ENCODE measurements around the gene GRIK3.
"Not testable (repeated sequence)": the region's sequence is repeated elsewhere in the genome, so short reads cannot be mapped to it uniquely, and the experiment has no call there.

GRIK3 gene

DNA sequence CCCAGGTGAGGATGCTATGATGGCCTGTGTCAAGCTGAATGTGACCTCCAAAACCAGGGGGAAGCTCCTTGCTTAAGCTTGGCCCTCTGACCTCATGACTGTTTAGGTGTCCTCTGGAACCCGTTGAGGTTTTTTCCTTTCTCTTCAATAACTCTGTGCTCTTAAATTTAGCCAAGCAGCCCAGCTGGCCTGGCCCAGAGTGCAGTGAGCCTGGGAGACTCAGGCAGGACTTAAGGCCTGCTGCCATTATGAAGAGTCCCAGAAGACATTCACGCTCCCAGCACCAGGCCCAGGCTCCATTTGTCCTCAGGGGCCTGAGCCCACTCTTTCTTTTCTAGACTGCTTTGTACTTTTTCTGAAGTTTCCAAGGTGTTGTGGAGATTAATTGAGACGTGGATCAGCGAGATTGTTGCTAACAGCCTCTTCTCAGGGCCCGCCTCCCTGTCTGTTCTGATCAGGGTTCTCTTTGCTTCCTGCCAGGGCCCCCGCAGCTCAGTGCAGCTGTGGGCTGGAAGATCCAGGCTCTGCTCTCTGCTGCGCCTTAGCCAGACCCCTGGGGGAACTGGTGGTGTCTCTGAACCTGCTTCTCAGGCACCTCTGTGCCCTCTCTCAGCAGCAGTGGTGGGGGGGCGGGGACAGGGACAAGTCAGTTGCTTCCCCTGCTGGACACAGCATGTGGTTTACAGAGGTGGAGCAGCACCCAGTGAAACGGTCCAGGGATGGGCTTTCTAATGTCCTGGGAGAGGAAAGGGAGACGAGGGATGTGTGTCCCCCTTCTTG, 124.2 kb downstream of the GRIK3 start:
- no peak for DNase-seq (ENCODE audit: low spot score)

DNA sequence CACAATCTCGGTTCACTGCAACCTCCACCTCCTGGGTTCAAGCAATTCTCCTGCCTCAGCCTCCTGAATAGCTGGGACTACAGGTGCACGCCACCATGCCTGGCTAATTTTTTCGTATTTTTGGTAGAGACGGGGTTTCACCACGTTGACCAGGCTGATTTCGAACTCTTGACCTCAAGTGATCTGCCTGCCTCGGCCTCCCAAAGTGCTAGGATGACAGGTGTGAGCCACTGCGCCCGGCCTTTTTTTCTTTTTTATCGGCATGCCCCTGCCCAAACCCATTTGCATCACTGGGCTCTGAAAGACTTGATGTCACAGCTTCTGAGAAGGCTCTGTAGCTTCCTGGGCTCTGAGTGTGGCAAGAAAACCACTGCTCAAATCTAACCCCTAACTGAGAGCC, 125.0 kb downstream of the GRIK3 start:
- DNase-seq (ENCODE audit: low spot score): not testable (repeated sequence)

DNA sequence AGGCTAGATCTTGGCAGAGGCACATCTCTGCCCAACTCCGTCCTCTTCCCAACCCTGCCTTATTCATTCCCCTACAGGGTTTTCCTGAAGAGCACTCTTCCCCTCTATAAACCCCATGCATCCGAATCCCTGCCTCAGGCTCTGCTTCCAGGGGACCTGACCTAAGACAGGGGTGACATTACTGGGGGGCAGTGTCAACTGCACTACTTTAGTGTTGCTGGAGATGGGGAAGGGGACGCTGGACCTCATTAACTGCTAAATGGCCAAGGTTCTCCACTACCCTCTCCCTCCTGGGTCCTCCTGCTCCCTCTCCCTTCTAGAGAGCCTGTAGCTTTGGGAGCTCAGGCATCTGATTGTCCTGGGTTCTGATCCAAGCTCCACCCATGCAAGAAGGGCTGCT, 126.2 kb downstream of the GRIK3 start:
- DNase-seq (ENCODE audit: low spot score): no peak

DNA sequence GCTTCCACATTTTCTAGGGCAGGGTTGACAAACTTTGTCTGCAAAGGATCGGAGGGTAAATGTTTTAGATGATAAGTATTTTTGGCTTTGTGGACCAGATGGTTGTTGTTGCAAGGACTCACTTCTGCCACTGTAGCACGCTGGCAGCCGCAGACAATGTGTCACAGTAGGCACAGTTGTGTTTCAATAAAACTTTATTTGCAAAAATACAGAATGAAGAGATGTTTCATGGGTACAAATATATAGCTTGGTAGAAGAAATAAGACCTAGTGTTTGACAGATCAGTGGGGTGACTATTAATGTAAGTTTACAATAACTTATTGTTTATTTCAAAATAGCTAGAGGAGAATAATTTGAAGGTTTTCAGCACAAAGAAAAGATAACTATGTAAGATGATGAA, 127.8 kb downstream of the GRIK3 start:
- peak; percentile 36 for DNase-seq (ENCODE audit: low spot score)

DNA sequence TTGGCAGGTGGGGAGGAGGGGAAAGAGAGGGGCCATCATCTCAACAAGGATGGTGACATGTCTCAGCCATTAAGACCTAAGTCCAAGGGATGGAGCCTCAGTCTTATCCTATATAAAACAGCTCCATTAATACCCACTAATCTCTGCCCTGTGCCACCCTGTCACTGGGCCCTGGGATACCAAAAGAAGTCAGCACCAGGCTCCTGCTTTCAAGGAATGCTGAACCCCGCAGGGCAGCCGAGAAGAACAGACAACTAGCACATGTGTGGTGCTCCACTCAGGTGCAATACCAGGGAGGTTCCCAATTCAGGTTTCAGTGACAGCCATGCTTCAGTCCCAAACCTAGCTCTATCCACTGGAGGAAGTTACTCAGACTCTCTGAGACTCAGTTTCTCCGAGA, 128.4 kb downstream of the GRIK3 start:
- no peak for DNase-seq (ENCODE audit: low spot score)

DNA sequence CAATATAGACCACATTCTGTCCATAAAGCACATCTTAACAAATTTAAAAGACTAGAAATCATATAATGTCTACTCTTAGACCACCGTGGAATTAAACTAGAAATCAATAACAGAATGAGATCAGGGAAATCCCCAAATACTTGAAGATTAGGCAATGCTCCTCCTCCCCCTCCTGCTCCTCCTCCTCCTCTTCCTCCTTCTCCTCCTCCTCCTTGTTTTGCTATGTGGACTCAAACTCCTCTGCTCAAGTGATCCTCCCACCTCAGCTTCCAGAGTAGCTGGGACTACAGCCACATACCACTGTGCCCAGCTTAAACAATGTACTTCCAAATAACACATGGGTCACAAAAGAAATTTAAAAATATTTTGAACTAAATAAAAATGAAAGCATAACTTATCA, 134.2 kb downstream of the GRIK3 start:
- no peak for DNase-seq (ENCODE audit: low spot score)

DNA sequence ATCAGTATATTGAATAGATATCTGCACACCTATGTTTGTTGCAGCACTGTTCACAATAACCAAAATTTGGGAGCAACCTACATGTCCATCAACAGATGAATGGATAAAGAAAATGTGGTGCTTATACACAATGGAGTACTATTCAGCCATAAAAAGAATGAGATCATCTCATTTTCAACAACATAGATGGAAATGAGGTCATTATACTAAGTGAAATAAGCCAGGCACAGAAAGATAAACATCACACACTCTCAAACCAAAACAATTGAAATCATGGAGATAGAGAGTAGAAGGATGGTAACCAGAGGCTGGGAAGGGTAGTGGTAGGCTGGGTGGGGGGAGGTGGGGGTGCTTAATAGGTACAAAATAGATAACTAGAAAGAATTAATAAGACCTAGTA, 136.5 kb downstream of the GRIK3 start:
- DNase-seq (ENCODE audit: low spot score): not testable (repeated sequence)

DNA sequence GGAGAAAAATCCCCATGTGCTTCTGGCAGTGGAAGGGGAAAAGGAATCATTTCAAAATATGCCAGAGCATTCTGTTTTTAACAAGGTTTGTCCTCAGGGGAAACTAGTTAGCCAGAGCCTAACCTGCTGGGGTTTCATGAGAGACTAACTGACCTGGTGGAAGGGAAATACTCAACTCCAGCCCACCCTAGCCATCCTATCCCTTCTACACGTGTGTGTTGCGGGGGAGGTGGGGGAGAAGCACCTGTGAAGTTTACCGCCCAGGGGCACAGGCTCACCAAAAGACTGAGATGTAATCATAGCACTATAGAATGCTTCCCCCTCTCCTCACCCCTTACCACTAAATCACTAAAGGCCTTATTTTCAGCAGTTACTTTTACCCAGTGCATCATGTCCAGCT, 139.5 kb downstream of the GRIK3 start:
- no peak for DNase-seq (ENCODE audit: low spot score)

DNA sequence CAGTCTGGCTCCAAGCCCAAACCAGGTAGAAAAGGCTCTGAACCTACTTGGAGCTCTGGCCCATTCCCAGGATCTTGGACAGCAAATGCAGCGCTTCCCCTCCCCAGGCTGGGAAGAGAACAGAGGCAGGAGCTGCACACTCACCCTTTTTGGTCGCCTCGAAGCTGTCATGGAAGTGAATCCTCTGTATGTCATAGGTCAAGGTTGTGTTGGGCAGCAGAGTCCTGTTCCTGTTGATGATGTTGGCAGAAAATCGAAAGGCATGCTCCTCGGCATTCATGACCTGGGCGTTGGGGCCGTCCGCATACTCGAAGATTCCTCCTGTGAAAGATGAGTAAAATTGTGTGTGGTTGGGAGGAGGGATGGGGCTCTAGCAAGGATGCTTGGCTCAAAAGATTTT, 143.5 kb downstream of the GRIK3 start:
- no peak for DNase-seq (ENCODE audit: low spot score)

DNA sequence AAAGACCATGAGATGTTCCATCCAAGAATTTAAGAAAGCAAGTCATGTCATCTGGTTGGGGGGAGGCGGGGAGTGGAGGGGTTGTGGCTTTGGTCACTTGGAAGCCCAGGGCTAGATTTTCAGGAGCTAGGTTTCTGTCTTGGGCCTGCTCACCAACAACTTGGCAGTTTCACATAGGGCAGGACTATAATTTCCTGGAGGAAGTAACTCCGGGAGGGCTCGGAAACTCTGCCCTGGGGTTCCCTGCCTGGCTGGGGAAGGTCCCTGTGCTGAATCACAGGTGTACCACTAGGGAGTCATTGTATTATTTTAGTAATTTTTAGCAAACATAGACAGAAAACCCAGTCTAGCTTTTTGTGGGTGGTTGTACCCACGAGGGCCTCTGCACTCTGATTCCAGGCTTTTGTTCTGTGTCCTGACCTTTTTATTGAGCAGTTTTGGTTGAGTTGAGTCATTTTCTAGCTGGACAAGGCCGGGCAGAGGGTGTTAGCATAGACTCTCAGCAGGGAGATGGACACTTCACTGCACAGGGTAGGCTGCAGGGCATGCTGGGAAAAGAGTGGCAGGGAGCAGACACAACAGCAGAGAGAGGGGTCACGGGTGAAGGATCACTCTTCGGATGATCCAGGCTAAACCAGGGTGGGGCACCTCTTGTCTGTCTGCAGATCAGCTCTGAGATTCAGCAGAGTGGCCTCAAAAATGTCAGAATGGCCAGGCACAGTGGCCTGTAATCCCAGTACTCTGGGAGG, 144.7 kb downstream of the GRIK3 start:
- DNase-seq (ENCODE audit: low spot score): no peak

DNA sequence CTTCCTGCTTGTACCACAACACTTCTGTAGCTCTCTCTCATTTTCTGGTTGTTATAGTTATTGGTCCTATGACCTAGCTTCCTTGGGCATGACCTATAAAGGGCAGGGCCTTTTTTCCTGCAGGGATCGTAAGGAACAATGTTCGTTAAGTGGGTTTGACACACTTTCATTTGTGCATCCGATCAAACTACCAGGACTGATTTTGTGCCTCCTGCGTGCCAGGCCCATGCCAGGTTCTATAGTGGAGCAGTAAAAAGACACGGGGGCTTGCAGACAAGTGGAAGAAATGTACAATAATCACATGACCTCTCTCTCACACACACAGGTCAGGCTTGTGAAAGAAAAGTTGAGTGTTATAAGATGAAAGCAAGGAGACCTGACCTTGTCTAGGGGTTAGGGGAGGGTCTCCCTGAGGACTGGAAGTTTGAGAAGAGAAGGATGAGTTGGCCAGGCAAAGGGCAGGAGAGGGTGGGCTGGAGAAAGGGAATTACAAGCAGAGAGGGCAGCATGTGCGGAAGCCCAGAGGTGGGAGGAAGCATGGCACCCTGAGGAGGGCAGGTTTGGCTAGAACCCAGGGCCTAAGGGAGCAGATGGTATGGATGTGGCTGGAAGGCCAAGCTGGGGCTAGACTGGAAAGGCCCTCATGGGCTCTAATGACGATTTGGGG, 145.4 kb downstream of the GRIK3 start:
- no peak for DNase-seq (ENCODE audit: low spot score)

DNA sequence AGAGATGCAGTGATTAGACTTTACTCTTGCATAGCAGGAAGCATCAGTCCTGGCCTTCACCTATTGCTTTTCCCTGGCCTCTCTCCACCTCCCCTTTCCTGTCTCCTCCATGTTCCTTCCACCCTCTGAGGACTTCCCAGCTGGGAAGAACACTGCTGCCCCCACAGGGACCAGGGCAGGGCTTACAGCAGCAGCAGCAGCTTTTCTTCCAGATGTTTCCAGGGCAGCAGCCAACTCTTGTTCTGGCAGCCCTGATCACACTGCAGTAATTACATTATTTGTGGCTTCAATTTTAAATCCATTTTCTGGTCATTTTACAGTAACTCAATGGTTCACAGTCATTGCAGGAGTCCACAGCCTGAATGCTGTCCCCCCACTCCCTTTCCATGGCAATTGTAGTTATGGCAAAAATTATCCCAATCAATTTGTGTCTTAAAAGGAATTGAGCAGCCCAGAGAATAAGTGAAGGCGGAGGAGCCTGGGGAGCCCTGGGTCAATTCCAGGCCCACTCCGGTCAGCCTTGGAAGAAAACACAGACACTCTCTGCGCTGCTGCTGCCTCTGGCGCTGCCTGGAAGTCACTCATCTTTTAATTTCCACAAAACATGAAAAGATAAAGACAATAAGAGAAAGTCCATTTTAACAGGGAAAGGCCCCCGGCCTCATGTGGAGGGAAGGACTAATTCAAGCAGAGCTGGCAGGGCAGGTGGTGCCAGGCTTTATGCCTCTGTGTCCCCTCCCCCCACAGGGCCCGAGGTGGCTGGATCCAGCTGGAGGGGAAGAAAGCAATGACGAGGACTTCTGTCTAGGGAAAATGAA, 148.6 kb downstream of the GRIK3 start:
- DNase-seq (ENCODE audit: low spot score): no peak

DNA sequence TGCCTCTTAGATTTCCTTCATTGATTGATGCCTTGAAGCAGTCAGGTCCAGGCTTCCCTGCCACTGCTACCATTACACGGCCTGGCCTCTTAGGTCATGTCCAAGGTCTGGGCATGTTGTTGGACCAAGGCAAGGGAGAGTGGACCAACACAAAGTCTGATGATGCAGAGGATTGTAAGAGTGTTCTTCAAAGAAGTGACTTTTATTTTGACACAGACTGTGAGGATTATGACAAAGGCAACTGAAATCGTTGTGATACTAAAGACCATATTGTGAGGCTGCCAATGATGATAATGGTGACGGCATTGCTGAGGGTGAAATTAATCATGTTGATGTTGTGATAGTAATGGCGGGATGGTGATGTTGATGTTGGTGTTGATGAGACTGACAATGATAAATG, 149.5 kb downstream of the GRIK3 start:
- no peak for DNase-seq (ENCODE audit: low spot score)

DNA sequence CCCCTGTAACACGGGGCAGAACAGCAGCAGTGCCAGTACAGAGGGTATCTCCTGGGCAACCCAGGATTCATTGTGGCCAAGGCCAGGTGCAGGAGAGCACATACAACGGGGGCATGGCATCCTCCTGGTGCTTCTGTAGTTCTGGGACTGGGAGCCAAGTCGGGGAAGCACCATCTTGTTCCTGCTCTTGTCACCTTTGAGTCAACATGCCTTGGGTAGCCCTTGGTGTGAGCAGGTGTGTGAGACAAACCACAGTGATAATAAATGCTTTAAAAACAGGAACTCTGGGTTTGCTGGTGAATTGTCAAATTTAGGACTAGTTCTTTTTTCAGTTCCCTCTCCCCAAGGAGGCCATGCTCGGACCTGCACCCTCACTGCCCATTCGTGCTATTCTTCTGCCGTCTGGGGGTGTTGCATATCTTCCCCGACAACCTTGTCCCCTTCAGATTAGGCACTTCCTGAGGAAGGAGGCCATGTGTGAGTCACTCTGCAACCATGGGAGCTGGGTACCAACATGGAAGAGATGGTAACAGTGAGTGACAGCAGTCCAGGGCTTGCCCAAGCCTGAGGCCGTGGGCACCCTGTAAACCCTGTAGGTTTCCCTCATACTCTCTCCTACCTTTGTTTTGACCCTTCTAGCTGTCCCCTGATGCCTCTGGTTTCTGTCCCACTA, 150.2 kb downstream of the GRIK3 start:
- DNase-seq (ENCODE audit: low spot score): peak; percentile 14

DNA sequence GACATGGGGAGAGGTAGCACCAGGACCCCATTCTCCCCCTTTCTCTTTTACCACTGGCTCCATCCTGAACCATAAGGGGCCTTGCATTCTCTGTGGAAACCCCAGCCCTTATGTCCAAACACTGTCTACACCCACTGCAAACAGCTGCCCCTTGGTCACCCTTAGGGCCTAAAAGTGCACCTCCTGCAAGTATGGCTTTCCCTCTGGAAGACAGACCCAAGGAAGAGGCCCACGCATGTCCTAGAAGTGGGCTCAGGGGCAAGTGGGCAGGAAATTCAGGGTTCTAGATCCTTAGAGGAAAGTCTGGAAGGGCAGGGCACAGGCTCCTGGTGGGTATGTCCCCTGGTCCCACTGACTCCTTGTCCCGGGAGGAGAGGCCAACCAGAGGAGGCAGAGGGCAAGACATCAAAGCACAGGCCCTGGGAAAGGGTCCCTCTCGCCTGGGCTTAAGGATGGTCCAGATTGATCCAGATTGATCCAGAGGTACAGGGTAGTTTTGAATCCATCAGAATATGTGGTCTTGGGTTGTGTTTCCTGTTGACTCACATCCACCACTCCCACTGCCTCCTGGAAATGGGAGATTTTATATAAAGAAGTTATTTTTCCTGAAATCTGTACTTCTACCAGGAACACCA, 150.9 kb downstream of the GRIK3 start:
- DNase-seq (ENCODE audit: low spot score): no peak

DNA sequence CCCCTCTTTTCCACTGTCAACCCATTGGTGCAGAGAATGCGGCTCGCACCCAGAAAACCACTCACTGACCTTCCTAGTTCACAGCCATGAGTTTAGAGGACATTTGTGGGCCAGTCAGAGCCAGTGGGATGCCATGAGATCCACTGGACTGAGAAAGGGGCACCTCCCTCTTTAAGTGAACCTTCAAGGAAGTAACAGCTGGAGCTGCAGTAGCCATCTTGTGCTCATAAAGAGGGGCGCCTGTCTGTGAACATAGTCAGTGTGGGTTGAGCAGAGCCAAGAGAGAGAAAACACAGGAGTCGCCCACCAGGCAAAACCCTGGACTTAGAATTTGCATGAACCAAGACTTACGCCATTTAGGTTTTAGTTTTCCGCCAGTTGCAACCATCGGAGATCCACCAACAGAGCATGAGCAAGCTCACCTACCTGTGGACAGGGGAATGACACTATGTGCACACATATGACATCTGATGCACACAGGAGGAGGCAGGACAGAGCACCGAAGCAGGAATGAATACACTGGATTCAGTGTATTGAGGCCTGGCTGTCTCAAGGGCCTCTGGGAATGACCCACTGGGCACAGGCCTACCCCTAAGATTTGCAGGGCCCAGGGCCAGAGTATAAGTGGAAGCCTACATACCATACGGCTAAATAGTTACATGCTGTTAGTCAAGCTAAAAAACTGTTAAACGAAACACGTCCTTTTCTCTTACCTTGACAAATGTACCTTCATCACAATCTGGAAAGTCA, 151.6 kb downstream of the GRIK3 start:
- no peak for DNase-seq (ENCODE audit: low spot score)

DNA sequence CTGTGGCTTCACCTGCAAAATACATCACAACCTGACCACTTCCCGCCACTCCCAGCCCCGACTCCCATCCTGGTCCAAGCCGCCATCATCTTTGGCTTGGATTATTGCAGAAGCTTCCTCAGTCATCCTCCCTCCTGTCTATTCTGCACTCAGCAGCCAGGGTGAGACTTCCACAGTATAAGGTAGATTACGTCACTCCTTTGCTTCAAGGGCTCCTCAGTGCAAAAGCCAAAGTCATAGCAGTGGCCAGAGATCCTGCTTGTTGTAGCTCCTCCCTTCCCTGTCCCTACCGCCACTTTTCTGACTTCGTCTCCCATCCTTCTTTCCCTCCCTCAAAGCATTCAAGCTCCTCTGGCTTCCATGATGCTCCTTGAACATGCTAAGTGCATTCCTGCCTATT, 152.8 kb downstream of the GRIK3 start:
- no peak for DNase-seq (ENCODE audit: low spot score)

DNA sequence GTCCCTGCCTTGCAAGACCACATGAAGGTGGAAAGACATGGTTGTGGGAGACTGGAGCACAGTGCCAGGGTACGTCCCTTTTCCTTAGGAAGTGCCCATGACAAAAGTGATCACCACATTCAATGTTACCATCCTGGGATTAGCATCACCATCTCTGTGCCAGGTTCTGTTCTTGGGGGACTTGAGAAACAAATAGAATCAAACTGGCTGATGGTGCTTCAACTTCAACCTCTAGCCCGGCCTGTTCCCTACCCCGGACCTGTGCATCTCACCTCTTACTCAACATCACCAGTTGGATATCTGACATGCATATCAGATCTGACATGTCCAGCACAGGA, 153.3 kb downstream of the GRIK3 start:
- no peak for DNase-seq (ENCODE audit: low spot score)

DNA sequence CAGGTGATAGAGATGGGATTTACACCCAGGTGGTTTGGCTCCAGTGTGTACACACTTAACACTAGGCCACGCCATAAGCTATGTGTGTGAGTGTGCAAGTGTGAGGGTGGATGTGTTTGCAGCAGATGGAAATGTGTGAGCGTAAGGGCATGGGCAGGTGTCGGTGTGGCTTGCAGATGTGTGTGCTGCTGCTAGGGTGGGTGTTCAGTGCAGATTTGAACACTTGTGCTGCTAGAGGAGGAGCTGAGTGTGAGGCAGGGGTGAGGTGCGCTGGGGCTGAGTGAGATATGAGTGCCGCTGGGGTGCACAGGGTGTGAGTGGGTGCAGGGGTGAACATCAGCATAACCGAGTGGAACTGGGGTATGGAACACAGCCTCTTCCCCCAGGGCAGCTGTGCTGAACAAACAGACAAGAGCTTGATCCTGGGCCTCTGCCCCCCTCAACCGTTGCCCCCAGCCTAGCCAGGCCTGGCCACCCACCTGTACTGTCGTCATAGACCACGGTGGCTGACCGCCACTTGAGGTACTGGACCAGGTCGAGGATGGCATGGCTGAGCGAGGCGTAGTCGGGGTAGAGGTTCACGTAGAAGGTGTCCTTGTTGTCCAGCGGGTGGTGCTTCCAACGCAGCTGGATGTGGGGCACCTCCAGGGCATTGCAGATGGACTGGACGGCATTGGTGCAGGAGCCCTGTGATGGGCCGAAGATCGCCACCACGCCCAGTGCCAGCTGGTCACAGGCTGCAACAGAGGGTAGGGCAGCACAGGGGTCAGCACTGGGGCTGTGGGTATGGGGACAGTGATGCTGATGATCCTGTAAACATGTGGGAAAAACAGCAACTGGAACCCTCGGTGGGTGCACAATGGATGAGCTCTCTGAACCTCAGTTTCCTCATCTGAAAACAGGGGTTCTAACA, 153.9 kb downstream of the GRIK3 start:
- DNase-seq (ENCODE audit: low spot score): no peak

DNA sequence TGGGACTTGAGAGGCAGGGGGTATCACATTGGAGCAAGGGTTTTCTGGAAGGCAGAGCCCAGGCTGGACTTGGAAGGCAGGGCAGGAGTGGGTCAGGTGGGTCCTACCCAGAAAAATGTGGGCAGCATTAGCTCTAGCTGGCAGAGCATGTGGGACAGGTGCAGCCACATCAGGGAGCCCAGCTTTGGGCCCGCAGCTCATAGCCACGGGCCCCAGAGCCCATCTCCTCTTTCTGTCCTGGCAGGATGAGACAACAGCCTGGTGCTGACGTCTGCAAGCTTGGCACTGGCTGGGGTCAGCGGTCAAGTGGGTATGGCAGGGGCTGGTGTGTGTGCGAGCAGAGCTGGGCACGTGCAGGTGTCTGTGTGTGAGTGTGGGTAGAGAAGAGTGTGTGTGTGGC, 154.7 kb downstream of the GRIK3 start:
- DNase-seq (ENCODE audit: low spot score): no peak
